Activated CD4-positive, alpha-beta T cell treated with anti-CD3 and anti-CD28 coated beads, Interleukin-2, amount 10 ng/mL, durations not matched to agents 7 days and 5 days (primary cell): ENCODE measurements around the gene SLC4A2. TPM values are rescaled to one million over a fixed set of nuclear protein-coding genes. Genes with fewer than 3 reads are reported as not detected.

Source experiments
- CTCF ChIA-PET: fragments of 350-600 bp; sonication (Branson Sonifier 250); formaldehyde crosslinking; loops from one replicate; lab custom pipeline; 2021; ENCODE audit warnings: antibody characterized with exemption; lab: Charles Lee
- POLR2A ChIA-PET: fragments of 350-600 bp; sonication (Branson Sonifier 250); formaldehyde crosslinking; loops from one replicate; lab custom pipeline; 2021; ENCODE audit warnings: antibody characterized with exemption; lab: Charles Lee
- DNase-seq: peaks from one replicate; pipeline ENCODE4 v3.0.0-alpha.2; 2020
- H3K27ac Mint-ChIP-seq: one replicate; pipeline ENCODE4 v1.8.0; 2021; ENCODE audit warnings: mild to moderate bottlenecking, moderate library complexity, mixed read lengths
- H3K27me3 Mint-ChIP-seq: one replicate; pipeline ENCODE4 v1.8.0; 2021; ENCODE audit warnings: mixed read lengths
- H3K36me3 Mint-ChIP-seq: one replicate; pipeline ENCODE4 v1.8.0; 2021; ENCODE audit warnings: low read depth, mixed read lengths
- H3K4me1 Mint-ChIP-seq: one replicate; pipeline ENCODE4 v1.8.0; 2021; ENCODE audit warnings: mixed read lengths
- H3K4me3 Mint-ChIP-seq: one replicate; pipeline ENCODE4 v1.8.0; 2021; ENCODE audit warnings: mild to moderate bottlenecking, moderate library complexity, mixed read lengths
- H3K9me3 Mint-ChIP-seq: one replicate; pipeline ENCODE4 v1.8.0; 2021; ENCODE audit warnings: mixed read lengths
- total RNA-seq, 2 experiments: library from RNA; stranded (reverse); gene quantifications; one replicate each; pipeline ENCODE4 v1.2.3, GENCODE V29; 2021

The SLC4A2 gene
- total RNA-seq, 2 experiments from 2014 or later, result 106 to 114 TPM

DNA sequence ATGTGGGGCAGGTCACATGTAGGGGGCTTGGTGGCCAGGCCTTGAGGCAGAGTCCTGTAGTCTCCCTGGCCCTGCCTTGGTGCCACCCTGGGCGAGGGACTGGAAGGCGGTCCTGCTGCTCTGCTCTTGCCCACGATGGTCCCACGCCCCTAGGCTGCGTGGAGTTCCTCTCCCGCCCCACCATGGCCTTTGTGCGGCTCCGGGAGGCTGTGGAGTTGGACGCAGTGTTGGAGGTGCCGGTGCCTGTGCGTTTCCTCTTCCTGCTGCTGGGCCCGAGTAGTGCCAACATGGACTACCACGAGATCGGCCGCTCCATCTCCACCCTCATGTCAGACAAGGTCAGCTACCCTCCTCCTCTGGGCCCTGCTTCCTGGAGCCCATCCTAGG is 11.2 kb downstream of the SLC4A2 start:
- POLR2A ChIA-PET, result no interaction called here

GRCh38 chr7:151071032-151071866 is 11.9 kb downstream of the SLC4A2 start:
- H3K4me1 Mint-ChIP-seq, result no peaks in the 10 kb centered on the region
- no peak overlapping the region for H3K4me3 Mint-ChIP-seq
- no peaks in the 10 kb centered on the region for H3K27me3 Mint-ChIP-seq
- ChIA-PET CTCF (interaction anchor here (0.6 to 2.4 kb wide), 3 partner anchors 8 to 86 kb away, joined by 3 to 6 read pairs (median 4); no protein-coding TSS in a partner anchor), POLR2A (no interaction called here)
- no peaks in the 10 kb centered on the region for H3K9me3 Mint-ChIP-seq
- DNase-seq, result no peak
- no peak overlapping the region for H3K27ac Mint-ChIP-seq
- peaks cover 23% of the 10 kb centered on the region for H3K36me3 Mint-ChIP-seq

More for the DNA sequence above, 11.2 kb downstream of the SLC4A2 start:
- DNase-seq, result no peak
- Mint-ChIP-seq H3K4me3 (no peak overlapping the region), H3K36me3 (peaks cover 19% of the 10 kb centered on the region), H3K27ac (no peak overlapping the region), H3K27me3 (no peaks in the 10 kb centered on the region), H3K9me3 (no peaks in the 10 kb centered on the region), H3K4me1 (no peaks in the 10 kb centered on the region)
- CTCF ChIA-PET, result no interaction called here

- no peaks in the 10 kb centered on the region for H3K9me3 Mint-ChIP-seq
- peaks cover 19% of the 10 kb centered on the region for H3K36me3 Mint-ChIP-seq
- no peaks in the 10 kb centered on the region for H3K27me3 Mint-ChIP-seq
- no peak overlapping the region for H3K4me3 Mint-ChIP-seq
- no peak for DNase-seq
- ChIA-PET POLR2A (no interaction called here), CTCF (interaction anchor here (1.1 to 2.4 kb wide), 3 partner anchors 8 to 29 kb away, joined by 3 to 6 read pairs (median 4); no protein-coding TSS in a partner anchor)
- no peak overlapping the region for H3K27ac Mint-ChIP-seq
- H3K4me1 Mint-ChIP-seq, result peaks cover 10% of the 10 kb centered on the region
Observed at GRCh38 chr7:151073990-151074389, 14.6 kb downstream of the SLC4A2 start.

GRCh38 chr7:151074817-151075661 is 15.7 kb downstream of the SLC4A2 start:
- Mint-ChIP-seq H3K36me3 (peaks cover 13% of the 10 kb centered on the region), H3K27ac (no peak overlapping the region), H3K4me3 (no peak overlapping the region), H3K4me1 (peaks cover 20% of the 10 kb centered on the region), H3K9me3 (no peaks in the 10 kb centered on the region), H3K27me3 (no peaks in the 10 kb centered on the region)
- ChIA-PET POLR2A (no interaction called here), CTCF (interaction anchor here (1.1 kb wide), 1 partner anchor 9 kb away, joined by 3 read pairs; no protein-coding TSS in a partner anchor)
- DNase-seq, result no peak

DNA sequence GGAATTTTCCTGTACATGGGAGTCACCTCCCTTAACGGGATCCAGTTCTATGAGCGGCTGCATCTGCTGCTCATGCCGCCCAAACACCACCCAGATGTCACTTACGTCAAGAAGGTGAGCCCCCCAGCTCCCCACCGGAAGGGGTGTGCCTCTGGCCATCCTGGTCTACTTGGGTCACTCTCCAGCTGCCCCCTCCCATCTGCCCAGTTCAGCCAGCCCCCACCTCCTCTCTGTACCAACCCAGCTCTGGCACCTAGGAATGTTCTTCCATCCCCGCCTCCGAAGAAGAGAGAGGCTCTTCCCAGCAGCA is 16.2 kb downstream of the SLC4A2 start:
- Mint-ChIP-seq H3K4me3 (no peak overlapping the region), H3K9me3 (no peaks in the 10 kb centered on the region), H3K27me3 (no peaks in the 10 kb centered on the region), H3K36me3 (peaks cover 11% of the 10 kb centered on the region), H3K27ac (no peak overlapping the region), H3K4me1 (peaks cover 20% of the 10 kb centered on the region)
- CTCF ChIA-PET, result no interaction called here
- POLR2A ChIA-PET, result no interaction called here
- DNase-seq, result no peak

DNA sequence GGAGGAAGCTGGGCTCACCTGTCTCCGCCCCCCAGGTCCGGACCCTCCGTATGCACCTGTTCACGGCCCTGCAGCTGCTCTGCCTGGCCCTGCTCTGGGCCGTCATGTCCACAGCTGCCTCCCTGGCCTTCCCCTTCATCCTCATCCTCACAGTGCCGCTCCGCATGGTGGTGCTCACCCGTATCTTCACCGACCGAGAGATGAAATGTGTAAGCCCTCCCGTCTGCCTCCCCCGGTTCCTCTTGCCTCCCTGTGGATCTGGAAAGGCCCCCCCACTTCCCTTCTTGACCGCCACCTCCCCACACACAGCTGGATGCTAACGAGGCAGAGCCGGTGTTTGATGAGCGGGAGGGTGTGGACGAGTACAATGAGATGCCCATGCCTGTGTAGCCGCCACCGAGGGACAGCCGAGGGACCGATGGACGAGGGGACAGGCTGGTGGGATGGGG is 16.6 kb downstream of the SLC4A2 start:
- Mint-ChIP-seq H3K36me3 (peaks cover 9% of the 10 kb centered on the region), H3K4me1 (peaks cover 20% of the 10 kb centered on the region), H3K27ac (peak overlapping the region; percentile 66), H3K9me3 (no peaks in the 10 kb centered on the region), H3K27me3 (no peaks in the 10 kb centered on the region), H3K4me3 (no peak overlapping the region)
- ChIA-PET POLR2A (no interaction called here), CTCF (interaction anchor here (0.6 kb wide), 1 partner anchor 86 kb away, joined by 3 read pairs; no protein-coding TSS in a partner anchor)
- DNase-seq, result no peak

GRCh38 chr7:151076863-151077704 is 17.7 kb downstream of the SLC4A2 start:
- Mint-ChIP-seq H3K4me3 (no peak overlapping the region), H3K9me3 (no peaks in the 10 kb centered on the region), H3K27ac (no peak overlapping the region), H3K27me3 (no peaks in the 10 kb centered on the region), H3K36me3 (peaks cover 9% of the 10 kb centered on the region), H3K4me1 (peaks cover 22% of the 10 kb centered on the region)
- DNase-seq, result no peak
- ChIA-PET POLR2A (no interaction called here), CTCF (interaction anchor here (0.8 to 2.9 kb wide), 2 partner anchors 17 kb away, joined by 4 to 9 read pairs; no protein-coding TSS in a partner anchor)

- Mint-ChIP-seq H3K4me1 (peaks cover 27% of the 10 kb centered on the region), H3K9me3 (no peaks in the 10 kb centered on the region), H3K4me3 (peak overlapping the region; percentile 46), H3K27ac (no peak overlapping the region), H3K36me3 (peaks cover 12% of the 10 kb centered on the region), H3K27me3 (no peaks in the 10 kb centered on the region)
- DNase-seq, result no peak
- POLR2A ChIA-PET, result no interaction called here
- CTCF ChIA-PET, result interaction anchor here (0.9 to 2.9 kb wide), 2 partner anchors 17 to 49 kb away, joined by 3 to 9 read pairs; partner anchors contain the start of gene ABCB8
Observed at GRCh38 chr7:151077705-151078232, 18.4 kb downstream of the SLC4A2 start.

GRCh38 chr7:151078233-151079040 is 19.0 kb downstream of the SLC4A2 start:
- CTCF ChIA-PET, result interaction anchor here (0.9 to 2.9 kb wide), 2 partner anchors 18 to 50 kb away, joined by 3 to 9 read pairs; partner anchors contain the start of gene ABCB8
- H3K36me3 Mint-ChIP-seq, result peaks cover 13% of the 10 kb centered on the region
- H3K27me3 Mint-ChIP-seq, result no peaks in the 10 kb centered on the region
- H3K27ac Mint-ChIP-seq, result peak overlapping the region; percentile 31
- H3K4me1 Mint-ChIP-seq, result peaks cover 31% of the 10 kb centered on the region
- DNase-seq, result no peak
- no peaks in the 10 kb centered on the region for H3K9me3 Mint-ChIP-seq
- POLR2A ChIA-PET, result no interaction called here
- H3K4me3 Mint-ChIP-seq, result peak overlapping the region; percentile 88

DNA sequence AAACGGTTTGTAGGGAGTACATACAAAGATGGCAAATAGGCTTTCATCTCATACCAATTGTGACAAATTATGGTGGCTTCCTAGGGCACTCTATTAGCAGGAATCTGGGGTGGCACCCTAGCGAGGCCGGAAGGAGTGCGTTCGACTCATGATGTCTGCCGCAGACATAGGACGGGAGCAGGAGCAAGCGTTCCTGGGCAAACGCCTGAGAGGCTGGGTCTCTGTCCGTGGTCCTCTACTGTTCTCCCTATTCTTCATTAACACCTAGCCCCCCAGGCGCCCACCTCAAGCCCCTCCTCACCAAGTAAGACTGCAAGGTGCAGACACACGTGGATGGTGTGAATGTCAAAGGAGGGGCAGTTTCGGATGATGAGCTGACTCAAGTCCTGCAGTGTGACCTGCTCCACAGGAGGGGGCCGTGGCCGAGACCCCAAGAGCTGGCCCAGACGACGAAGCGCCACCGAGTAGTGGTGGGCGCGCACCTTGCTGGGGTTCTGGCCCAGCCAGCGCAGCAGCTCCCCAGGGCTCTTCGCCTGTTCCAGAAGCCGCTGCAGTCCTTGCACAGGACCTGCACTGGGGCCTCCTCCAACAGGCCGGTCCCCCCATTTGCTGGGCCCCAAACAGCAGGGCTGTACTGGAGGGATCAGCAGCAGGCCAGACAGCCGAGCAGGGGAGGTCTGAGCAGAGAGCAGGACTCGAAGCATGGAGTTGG is 20.0 kb downstream of the SLC4A2 start:
- Mint-ChIP-seq H3K4me1 (peaks cover 35% of the 10 kb centered on the region), H3K36me3 (peaks cover 13% of the 10 kb centered on the region), H3K27me3 (no peaks in the 10 kb centered on the region), H3K9me3 (no peaks in the 10 kb centered on the region), H3K27ac (peak overlapping the region; percentile 31), H3K4me3 (peak overlapping the region; percentile 88)
- POLR2A ChIA-PET, result no interaction called here
- CTCF ChIA-PET, result interaction anchor here (2.9 kb wide), 1 partner anchor 19 kb away, joined by 9 read pairs; no protein-coding TSS in a partner anchor
- DNase-seq, result no peak
